Trophoblast cell (in vitro differentiated cells and primary cell): ENCODE data around the gene GASK1A.

Experiments used
- DNase-seq, 2 donors: peaks; one replicate each; pipeline ENCODE4 v3.0.0-alpha.2; 2016
- H2AFZ ChIP-seq: 2 replicates; pipeline ENCODE4 v1.6.1; 2013; ENCODE audit warnings: low read length, moderate library complexity, mild to moderate bottlenecking; ENCODE audit not compliant: insufficient read depth, poor library complexity
- H2AK5ac ChIP-seq: 2 replicates; pipeline ENCODE4 v1.6.1; 2013; ENCODE audit warnings: mild to moderate bottlenecking, low read length
- H2BK120ac ChIP-seq: 2 replicates; pipeline ENCODE4 v1.6.1; 2013; ENCODE audit warnings: low read length, mild to moderate bottlenecking, moderate library complexity; ENCODE audit not compliant: insufficient read depth, poor library complexity
- H2BK12ac ChIP-seq: 2 replicates; pipeline ENCODE4 v1.6.1; 2013; ENCODE audit warnings: mild to moderate bottlenecking, low read length, moderate library complexity
- H2BK5ac ChIP-seq: 2 replicates; pipeline ENCODE4 v1.6.1; 2013; ENCODE audit warnings: low read length, low read depth, moderate library complexity, mild to moderate bottlenecking; ENCODE audit not compliant: poor library complexity
- H3K14ac ChIP-seq: 2 replicates; pipeline ENCODE4 v1.6.1; 2013; ENCODE audit warnings: mild to moderate bottlenecking, low read length
- H3K18ac ChIP-seq: 2 replicates; pipeline ENCODE4 v1.6.1; 2013; ENCODE audit warnings: mild to moderate bottlenecking, low read length
- H3K23ac ChIP-seq: 2 replicates; pipeline ENCODE4 v1.6.1; 2013; ENCODE audit warnings: low read length
- H3K27ac ChIP-seq: 2 replicates; pipeline ENCODE4 v1.5.1; 2013; ENCODE audit warnings: low read depth, mild to moderate bottlenecking, inconsistent platforms, low read length, moderate library complexity
- H3K27me3 ChIP-seq: 2 replicates; pipeline ENCODE4 v1.6.1; 2013; ENCODE audit warnings: inconsistent platforms, mild to moderate bottlenecking, low read length, moderate library complexity; ENCODE audit not compliant: insufficient read depth
- H3K36me3 ChIP-seq, 2 experiments: 1 replicate in 1 of 2; 2 replicates in 1 of 2; pipeline ENCODE4 v1.6.1; 2013; ENCODE audit warnings: low read length in 2 of 2, mild to moderate bottlenecking in 2 of 2, moderate library complexity in 1 of 2; ENCODE audit not compliant: insufficient read depth in 2 of 2, control insufficient read depth in 1 of 2
- H3K4ac ChIP-seq: 2 replicates; pipeline ENCODE4 v1.6.1; 2013; ENCODE audit warnings: low read depth, mild to moderate bottlenecking, low read length, moderate library complexity
- H3K4me1 ChIP-seq, 2 experiments: 1 replicate in 1 of 2; 2 replicates in 1 of 2; pipeline ENCODE4 v1.6.1; 2013; ENCODE audit warnings: low read length in 2 of 2, mild to moderate bottlenecking in 2 of 2, moderate library complexity in 1 of 2; ENCODE audit not compliant: insufficient read depth in 2 of 2, control insufficient read depth in 1 of 2
- H3K4me2 ChIP-seq: 2 replicates; pipeline ENCODE4 v1.6.1; 2013; ENCODE audit warnings: inconsistent platforms, mild to moderate bottlenecking, low read length, moderate library complexity
- H3K4me3 ChIP-seq: 2 replicates; pipeline ENCODE4 v1.5.1; 2013; ENCODE audit warnings: mild to moderate bottlenecking, low read depth, low read length, inconsistent platforms
- H3K79me1 ChIP-seq: one replicate; pipeline ENCODE4 v1.6.1; 2013; ENCODE audit warnings: low read length
- H3K79me2 ChIP-seq: 2 replicates; pipeline ENCODE4 v1.6.1; 2013; ENCODE audit warnings: low read length, mild to moderate bottlenecking; ENCODE audit not compliant: control insufficient read depth, insufficient read depth, poor library complexity
- H3K9ac ChIP-seq: 2 replicates; pipeline ENCODE4 v1.6.1; 2013; ENCODE audit warnings: mild to moderate bottlenecking, low read length
- H3K9me3 ChIP-seq: 2 replicates; pipeline ENCODE4 v1.6.1; 2013; ENCODE audit warnings: low read depth, mild to moderate bottlenecking, control low read depth, inconsistent platforms, low read length; ENCODE audit not compliant: insufficient read depth
- H4K12ac ChIP-seq: 2 replicates; pipeline ENCODE4 v1.6.1; 2013; ENCODE audit warnings: low read depth, mild to moderate bottlenecking, low read length, moderate library complexity
- H4K8ac ChIP-seq: 2 replicates; pipeline ENCODE4 v1.6.1; 2013; ENCODE audit warnings: low read depth, mild to moderate bottlenecking, low read length, moderate library complexity
- H4K91ac ChIP-seq: one replicate; pipeline ENCODE4 v1.6.1; 2013; ENCODE audit warnings: low read depth, mild to moderate bottlenecking, low read length, moderate library complexity
- WGBS: extraction: QIAGEN DNeasy Blood & Tissue Kit; methylation state at CpG from one replicate; pipeline ENCODE4 v1.1.7; 2013; ENCODE audit warnings: missing lambda C conversion rate; ENCODE audit not compliant: insufficient read length, insufficient coverage; ENCODE audit errors: extremely low coverage; 5-methylcytosine and 5-hydroxymethylcytosine counted together

GASK1A gene

DNA sequence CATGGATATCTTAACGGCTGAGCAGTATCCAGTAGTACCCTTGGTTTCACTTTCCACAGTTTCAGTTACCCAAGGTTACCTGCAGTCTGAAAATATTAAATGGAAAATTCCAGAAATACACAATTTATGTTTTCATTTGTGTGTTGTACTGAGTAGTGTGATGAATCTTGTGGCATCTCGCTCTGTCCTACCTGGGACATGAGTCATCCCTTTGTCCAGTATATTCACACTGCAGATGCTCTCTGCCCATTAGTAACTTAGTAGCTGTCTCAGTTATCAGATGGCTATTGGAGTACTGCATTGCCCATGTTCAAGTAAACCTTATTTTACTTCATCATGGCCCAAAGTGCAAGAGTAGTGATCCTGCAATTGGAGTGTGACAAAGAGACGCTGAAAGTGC lies 26.1 kb downstream of the GASK1A start:
- no peak overlapping the region for H2BK120ac ChIP-seq
- H3K79me2 ChIP-seq = no peaks in the 10 kb centered on the region
- no peaks in the 10 kb centered on the region for H3K27me3 ChIP-seq
- WGBS = no CpG with 5 or more reads among the region's 3 CpGs
- no peak overlapping the region for H3K4me3 ChIP-seq
- H3K4me2 ChIP-seq = no peak overlapping the region
- H3K4me1 ChIP-seq = no peaks in the 10 kb centered on the region
- H3K36me3 ChIP-seq = no peaks in the 10 kb centered on the region
- H3K18ac ChIP-seq = no peak overlapping the region
- no peak overlapping the region for H3K14ac ChIP-seq
- H3K9me3 ChIP-seq = no peaks in the 10 kb centered on the region
- no peaks in the 10 kb centered on the region for H3K79me1 ChIP-seq
- H4K8ac ChIP-seq = no peak overlapping the region
- DNase-seq = no peak
- H3K9ac ChIP-seq = no peak overlapping the region
- H2BK12ac ChIP-seq = no peak overlapping the region
- no peak overlapping the region for H2AK5ac ChIP-seq
- H4K91ac ChIP-seq = no peak overlapping the region
- no peak overlapping the region for H3K23ac ChIP-seq
- no peak overlapping the region for H3K27ac ChIP-seq
- H2AFZ ChIP-seq = no peak overlapping the region
- H4K12ac ChIP-seq = no peak overlapping the region
- no peak overlapping the region for H3K4ac ChIP-seq
- no peak overlapping the region for H2BK5ac ChIP-seq

- Histone ChIP-seq H4K8ac (no peak overlapping the region), H2AFZ (no peak overlapping the region), H4K12ac (no peak overlapping the region), H2AK5ac (no peak overlapping the region), H3K4me2 (no peak overlapping the region), H3K18ac (no peak overlapping the region), H3K27ac (no peak overlapping the region), H3K23ac (no peak overlapping the region), H3K9ac (no peak overlapping the region), H3K79me2 (no peaks in the 10 kb centered on the region), H2BK120ac (no peak overlapping the region), H3K4ac (no peak overlapping the region), H3K4me1 (no peaks in the 10 kb centered on the region), H2BK12ac (no peak overlapping the region), H3K4me3 (no peak overlapping the region), H3K9me3 (no peaks in the 10 kb centered on the region), H4K91ac (no peak overlapping the region), H3K27me3 (no peaks in the 10 kb centered on the region), H3K79me1 (no peaks in the 10 kb centered on the region), H2BK5ac (no peak overlapping the region), H3K14ac (no peak overlapping the region), H3K36me3 (no peaks in the 10 kb centered on the region)
- no CpG with 5 or more reads among the region's 4 CpGs for WGBS
- no peak for DNase-seq
Measured at GRCh38 chr3:43005981-43006380, 26.9 kb downstream of the GASK1A start.

DNA sequence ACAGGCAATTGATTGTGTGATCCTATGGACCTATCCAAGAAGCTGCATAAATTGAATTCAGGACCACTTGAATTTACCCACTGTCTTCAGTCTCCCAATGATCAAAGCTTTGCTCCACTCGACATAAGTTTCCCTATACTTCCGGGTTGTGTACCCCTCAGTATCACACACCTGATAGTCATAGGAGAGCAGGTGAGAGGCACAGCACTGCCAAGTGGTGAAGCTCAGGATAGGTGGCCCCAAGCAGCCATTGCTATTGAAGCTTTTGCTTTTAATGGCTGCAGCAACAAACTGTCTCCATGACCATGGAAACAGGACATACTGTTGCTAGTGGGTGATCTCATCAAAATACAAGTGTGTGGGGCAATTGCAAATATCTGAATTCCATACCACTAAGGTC lies 27.7 kb downstream of the GASK1A start:
- Histone ChIP-seq H3K36me3 (no peaks in the 10 kb centered on the region), H3K4me3 (no peak overlapping the region), H3K79me1 (no peaks in the 10 kb centered on the region), H3K27me3 (no peaks in the 10 kb centered on the region), H3K27ac (no peak overlapping the region), H3K79me2 (no peaks in the 10 kb centered on the region), H4K12ac (no peak overlapping the region), H4K91ac (no peak overlapping the region), H2BK5ac (no peak overlapping the region), H3K4me2 (no peak overlapping the region), H2AFZ (no peak overlapping the region), H3K14ac (no peak overlapping the region), H2BK12ac (no peak overlapping the region), H3K4me1 (no peaks in the 10 kb centered on the region), H3K9me3 (peaks cover 4% of the 10 kb centered on the region), H3K23ac (no peak overlapping the region), H2BK120ac (no peak overlapping the region), H2AK5ac (no peak overlapping the region), H3K18ac (no peak overlapping the region), H3K4ac (no peak overlapping the region), H4K8ac (no peak overlapping the region), H3K9ac (no peak overlapping the region)
- WGBS = no CpG with 5 or more reads among the region's 2 CpGs
- no peak for DNase-seq

DNA sequence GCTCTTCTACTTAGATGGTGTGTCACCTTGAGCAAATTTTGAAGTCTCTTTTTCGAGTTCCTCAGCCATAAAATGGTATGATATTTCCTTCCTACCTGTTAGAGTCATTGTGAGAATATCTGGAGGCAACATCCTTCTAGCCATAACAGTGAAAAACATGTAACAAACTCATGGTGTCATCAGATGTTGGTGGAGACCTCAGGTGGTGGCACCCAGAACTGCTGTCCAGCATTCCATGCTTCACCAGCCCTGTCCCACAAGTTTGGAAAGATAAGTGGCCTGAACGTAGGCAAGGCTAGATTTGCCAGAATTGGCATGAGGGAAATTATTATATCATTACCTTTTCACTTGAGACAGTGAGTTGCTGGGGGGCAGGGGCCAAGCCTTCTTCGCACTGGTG lies 30.4 kb downstream of the GASK1A start:
- Histone ChIP-seq H3K14ac (no peak overlapping the region), H3K4ac (no peak overlapping the region), H3K4me2 (no peak overlapping the region), H3K4me1 (no peaks in the 10 kb centered on the region), H2BK12ac (no peak overlapping the region), H2AFZ (no peak overlapping the region), H4K12ac (no peak overlapping the region), H3K4me3 (no peak overlapping the region), H3K79me2 (no peaks in the 10 kb centered on the region), H3K27me3 (no peaks in the 10 kb centered on the region), H3K18ac (no peak overlapping the region), H2BK5ac (no peak overlapping the region), H3K27ac (no peak overlapping the region), H2BK120ac (no peak overlapping the region), H4K8ac (no peak overlapping the region), H4K91ac (no peak overlapping the region), H3K9ac (no peak overlapping the region), H2AK5ac (no peak overlapping the region), H3K36me3 (no peaks in the 10 kb centered on the region), H3K79me1 (no peaks in the 10 kb centered on the region), H3K23ac (no peak overlapping the region), H3K9me3 (peaks cover 26% of the 10 kb centered on the region)
- DNase-seq = no peak
- WGBS = no CpG with 5 or more reads among the region's 3 CpGs

DNA sequence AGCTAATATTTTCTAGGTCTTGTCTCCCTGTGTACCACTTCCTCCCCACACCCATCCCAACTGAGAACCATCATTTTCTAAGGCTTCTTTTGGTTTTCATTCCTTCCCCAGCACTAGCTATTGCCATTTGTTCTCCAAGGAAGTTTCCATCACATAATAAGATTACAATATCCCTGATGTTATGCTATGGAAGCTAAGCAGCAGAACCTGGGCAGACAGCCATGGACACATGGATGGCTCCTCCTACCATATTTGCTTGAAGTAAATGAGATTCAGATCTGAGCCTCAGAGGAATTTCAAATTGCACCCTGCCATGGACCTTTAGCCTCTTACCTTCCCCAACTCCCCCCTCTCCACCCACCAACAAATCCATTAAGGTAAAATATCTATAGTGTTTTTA lies 31.5 kb downstream of the GASK1A start:
- DNase-seq = no peak

More for the DNA sequence above, 31.5 kb downstream of the GASK1A start:
- no peak overlapping the region for H2BK5ac ChIP-seq
- peaks cover 34% of the 10 kb centered on the region for H3K9me3 ChIP-seq
- no peaks in the 10 kb centered on the region for H3K36me3 ChIP-seq
- no peak overlapping the region for H2AK5ac ChIP-seq
- H4K8ac ChIP-seq = no peak overlapping the region
- no peak overlapping the region for H2AFZ ChIP-seq
- H3K9ac ChIP-seq = no peak overlapping the region
- no peak overlapping the region for H3K27ac ChIP-seq
- no peaks in the 10 kb centered on the region for H3K27me3 ChIP-seq
- H3K4me3 ChIP-seq = no peak overlapping the region
- H3K4ac ChIP-seq = no peak overlapping the region
- H3K79me1 ChIP-seq = no peaks in the 10 kb centered on the region
- no peaks in the 10 kb centered on the region for H3K79me2 ChIP-seq
- H3K23ac ChIP-seq = no peak overlapping the region
- no peak overlapping the region for H2BK12ac ChIP-seq
- H4K91ac ChIP-seq = no peak overlapping the region
- H2BK120ac ChIP-seq = no peak overlapping the region
- H3K4me2 ChIP-seq = no peak overlapping the region
- H3K4me1 ChIP-seq = no peaks in the 10 kb centered on the region
- H4K12ac ChIP-seq = no peak overlapping the region
- H3K18ac ChIP-seq = no peak overlapping the region
- no peak overlapping the region for H3K14ac ChIP-seq
